ENCODE measurements around the gene LRRN4.
A peak's percentile ranks its signal among the peaks of the same experiment; 100 is the strongest.

Gene LRRN4

DNA sequence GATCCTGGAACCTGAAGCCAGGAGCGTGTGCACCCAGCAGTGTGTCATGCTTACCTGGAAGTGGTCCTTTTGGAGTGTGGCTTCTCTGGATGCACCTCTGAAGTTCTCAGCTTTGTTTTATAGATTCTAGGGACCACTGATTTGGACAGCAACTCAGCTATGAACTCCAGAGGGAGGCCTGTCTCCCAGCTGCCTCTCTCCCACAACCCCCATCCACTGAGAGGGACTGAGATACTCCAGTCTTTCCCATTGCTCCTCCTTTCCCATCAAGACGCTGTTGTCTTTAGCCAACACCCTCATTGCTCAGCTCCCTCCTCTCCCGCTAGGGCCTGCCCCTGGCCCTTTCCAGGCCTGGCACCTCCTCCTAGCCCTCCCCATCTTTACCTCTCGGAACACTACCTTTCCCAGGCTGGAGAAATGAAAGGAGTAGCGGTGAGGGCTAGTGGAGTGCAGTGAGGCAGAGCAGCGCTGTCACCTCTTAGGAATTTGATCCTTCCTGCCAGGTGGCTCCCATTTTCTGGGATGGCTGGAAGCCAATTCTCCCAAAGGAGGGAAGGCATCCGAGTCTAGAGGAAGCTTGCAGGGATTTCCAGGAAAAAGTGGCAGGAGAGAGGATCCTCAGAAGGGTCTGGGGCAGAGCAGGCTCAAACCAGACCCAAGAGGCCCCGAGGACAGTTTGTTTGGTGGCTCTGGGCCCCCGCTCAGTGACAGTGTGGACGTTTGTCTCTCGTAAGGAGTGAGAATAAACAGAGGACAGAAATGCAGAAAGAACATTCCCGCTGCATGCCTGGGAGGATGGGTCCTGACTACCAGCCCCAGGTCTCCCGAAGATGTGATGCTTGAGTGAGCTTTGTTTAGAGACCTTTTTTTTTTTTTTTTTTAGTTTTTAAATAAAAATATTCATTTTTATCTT is at the start of gene LRRN4:
Gene LRRN4, minus strand, starts transcription at position 285 of the 913 bp plus-strand sequence. CDS start 1,261 bp downstream, outside the sequence.
- DNase-seq (ENCODE audit: low read depth), result no peak

DNA sequence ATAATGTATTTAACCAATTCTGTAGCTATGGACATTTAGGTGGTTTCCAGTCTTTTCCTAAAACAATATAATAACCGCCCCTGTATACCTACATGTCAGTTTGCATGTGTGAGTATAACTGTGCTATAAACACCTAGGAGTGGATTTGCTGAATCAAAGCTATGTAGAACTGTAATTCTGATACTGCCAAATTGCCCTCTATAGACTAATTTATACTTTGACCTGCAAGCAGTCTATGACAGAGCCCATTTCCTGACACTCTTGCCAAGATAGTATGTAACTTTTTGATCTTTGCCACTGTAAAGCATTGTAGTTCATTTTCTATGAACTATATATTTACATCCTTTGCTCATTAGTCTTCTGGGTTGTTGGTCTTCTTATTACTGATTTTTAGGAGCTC is 49.4 kb upstream of the LRRN4 start:
- no peak for DNase-seq (ENCODE audit: low read depth)

DNA sequence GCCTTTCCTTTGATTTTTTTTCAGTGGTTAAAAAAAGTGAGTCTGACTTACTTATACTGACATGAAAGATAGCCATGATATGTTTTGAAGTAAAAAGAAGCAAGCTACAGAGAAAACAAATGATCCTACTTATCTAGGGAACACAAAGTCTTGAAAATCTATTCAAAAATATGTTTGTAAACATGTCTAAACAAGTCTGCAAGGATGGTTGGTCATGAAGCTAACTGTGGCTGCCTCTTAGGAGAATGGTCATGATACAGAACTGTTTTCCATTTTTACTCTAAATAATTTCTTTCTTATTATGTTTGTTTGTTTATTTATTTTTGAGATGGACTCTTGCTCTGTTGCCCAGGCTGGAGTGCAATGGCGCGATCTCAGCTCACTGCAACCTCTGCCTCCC is 47.5 kb upstream of the LRRN4 start:
- DNase-seq (ENCODE audit: low read depth), result no peak

DNA sequence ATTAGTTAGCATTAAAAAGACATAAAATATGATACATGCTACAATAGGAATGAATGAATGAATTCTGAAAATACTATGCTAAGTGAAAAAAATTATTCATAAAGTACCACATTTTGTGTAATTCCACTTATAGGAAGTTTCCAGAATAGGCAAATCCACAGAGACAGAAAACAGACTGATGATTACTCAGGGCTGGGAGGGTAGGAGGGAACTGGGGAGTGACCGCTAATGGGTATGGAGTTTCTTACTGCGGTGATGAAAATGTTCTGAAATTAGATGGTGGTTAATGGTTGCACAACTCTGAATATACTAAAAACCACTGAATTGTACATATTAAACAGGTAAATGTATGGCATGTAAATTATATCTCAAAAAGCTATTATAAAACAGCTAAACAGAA is 46.4 kb upstream of the LRRN4 start:
- no peak for DNase-seq (ENCODE audit: low read depth)

DNA sequence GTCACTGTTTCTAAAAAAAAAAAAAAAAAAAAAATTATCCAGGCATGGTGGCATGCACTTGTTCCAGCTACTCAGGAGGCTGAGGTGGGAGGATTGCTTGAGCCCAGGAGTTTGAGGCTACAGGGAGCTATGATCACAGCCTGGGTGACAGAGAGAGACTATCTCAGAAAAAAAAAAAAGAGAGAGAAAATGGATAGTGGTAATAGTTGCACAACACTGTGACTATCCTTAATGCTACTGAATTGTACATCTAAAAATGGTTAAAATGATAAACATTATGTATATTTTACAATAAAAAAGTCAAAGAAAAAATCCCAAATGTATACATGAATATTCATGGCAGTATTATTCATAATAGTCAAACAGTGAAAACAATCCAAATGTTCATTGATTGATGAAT is 46.0 kb upstream of the LRRN4 start:
- DNase-seq (ENCODE audit: low read depth), result no peak

DNA sequence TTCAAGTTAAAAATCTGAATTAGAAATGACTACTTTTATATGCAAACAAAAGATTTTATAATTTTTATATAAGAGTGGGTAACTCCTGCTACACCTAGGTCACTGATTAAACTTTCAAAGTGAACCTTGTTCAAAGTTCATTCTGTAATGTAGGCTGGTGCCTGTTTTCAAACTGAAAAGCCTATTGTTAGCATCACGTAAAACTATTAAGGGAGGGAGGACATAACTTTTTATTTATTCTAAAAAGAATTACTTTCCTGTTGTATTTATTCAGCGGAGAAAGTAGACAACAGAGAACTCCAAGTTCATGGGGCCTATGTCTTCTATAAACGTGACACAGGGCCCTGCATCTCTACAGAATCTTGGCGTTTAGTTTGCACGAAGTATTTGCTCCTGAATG is 41.5 kb upstream of the LRRN4 start:
- DNase-seq (ENCODE audit: low read depth), result no peak

DNA sequence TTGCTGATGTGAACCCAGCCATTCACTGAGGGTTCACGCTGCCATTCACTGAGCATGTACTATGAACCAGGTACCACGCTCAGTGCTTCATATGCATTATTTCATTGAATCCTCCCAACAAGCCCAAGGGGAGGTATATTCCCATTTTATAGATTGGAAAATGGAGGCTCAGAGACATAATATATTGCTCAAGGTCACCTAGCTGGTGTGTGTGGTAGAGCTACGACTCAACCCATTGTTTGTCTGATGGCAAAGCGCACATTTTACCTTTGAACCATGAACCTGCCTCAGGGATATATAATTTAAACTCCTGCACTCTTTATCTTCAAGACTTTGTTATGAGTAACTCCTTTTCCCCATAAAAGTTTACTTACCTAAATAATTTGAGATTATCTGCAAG is 40.7 kb upstream of the LRRN4 start:
- DNase-seq (ENCODE audit: low read depth), result no peak

DNA sequence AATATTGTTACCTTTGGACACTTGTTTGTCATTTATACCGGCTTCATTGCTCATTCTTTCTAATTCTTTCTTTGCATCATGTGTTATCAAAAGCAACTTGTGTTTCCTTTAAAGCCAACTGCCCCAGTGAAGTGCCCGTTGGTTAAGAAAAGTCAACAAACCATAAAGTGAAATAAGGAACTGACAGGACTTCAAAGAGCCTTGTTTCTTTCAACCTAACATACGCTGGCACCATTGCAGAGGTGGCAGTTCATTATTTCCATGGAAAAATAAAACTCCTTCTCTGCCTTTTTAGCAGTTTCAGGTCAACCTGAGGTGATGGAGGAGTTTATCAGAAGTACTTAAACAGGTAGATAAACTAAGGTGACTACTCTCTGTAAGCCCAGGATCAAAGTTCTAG is 40.2 kb upstream of the LRRN4 start:
- DNase-seq (ENCODE audit: low read depth), result no peak

DNA sequence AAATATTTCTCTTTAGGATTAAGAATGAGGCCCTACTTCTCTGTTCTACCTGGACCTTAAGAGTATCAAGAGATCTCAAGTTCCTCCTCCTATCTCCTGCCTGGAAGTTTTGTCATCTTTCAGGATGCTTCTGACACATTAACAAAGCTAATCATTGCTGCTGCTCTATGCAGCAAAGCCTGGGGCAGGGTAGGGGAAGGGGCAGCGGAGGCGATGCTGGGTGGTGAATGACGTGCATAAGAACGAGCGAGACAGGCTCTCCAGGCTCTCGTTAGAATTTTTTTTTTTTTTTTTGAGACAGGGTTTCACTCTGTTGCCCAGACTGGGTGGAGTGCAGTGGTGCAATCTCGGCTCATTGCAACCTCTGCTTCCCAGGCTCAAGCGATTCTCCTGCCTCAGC is 37.8 kb upstream of the LRRN4 start:
- no peak for DNase-seq (ENCODE audit: low read depth)

DNA sequence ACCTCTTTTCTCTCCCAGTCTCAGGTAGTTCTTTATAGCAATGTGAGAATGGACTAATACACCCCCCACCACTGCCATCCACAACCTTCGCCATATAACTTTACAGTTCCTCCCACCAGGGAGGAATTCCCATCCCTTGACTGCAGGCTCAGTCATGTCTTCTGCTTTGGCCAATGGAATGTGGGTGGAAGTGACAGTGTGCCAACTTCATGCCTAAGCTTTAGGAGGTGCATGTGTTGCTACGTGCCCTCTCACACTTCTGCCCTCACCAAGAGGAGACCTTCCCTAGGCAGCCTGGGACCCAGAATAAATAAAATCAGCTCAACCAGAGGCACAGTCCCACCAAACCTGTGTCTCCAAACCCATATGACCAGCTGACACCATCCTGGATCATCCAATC is 33.0 kb upstream of the LRRN4 start:
- DNase-seq (ENCODE audit: low read depth), result no peak

DNA sequence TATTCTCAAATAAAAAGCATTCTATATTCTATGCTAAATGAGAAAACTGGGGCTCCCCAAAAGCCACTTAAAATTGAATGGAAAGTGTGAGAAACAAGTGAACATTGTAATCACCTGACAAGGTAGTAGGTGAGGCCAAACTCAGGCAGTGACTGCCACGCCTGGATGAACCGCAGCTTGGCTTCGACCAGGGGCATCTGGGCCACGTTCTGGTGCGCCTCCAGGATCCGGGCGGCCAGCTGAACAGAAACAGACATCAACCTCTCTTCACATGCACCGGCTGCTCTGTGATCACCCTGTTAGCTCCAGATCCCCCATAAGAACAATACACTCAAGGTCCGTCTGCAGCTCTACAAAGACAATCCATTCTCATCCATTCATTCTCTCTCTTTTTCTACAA is 30.1 kb upstream of the LRRN4 start:
- DNase-seq (ENCODE audit: low read depth), result no peak

DNA sequence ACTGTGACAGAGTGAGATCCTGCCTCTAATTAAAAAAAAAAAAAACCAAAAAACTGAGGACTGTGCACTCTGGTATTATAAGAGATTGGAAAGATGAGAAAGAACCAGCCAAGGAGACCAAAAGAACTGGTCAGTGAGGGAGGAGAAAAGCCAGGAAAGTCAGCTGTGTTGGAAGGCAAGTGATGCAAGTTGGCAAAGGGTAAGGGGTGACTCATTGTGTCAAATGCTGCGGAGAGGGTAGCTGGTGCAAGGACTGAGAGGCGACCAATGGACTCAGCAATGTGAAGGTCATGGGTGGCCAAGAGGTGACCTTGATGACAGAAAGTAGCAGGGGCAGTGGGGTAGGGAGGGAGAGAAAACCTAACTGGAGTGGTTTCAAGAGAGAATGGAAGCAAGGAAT is 27.4 kb upstream of the LRRN4 start:
- DNase-seq (ENCODE audit: low read depth), result peak; percentile 42

DNA sequence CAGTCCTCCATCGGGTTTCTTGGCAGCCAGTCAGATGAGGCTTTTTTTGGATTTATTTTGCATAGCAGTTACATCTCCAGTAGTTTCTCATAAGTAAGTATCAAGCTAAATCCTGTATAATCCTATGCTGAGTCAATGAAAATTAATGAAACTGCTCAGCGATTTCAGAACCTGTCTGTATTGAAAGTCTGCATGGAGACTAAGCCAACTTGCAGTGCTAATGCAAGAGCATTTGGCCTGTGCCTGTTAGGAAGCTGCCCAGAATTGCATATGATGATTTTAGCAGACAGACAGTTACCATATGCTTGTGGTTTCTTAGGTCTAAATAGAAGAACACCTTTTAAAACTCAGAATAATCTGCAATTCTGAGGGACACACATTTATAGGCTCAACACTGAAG is 25.2 kb upstream of the LRRN4 start:
- no peak for DNase-seq (ENCODE audit: low read depth)

DNA sequence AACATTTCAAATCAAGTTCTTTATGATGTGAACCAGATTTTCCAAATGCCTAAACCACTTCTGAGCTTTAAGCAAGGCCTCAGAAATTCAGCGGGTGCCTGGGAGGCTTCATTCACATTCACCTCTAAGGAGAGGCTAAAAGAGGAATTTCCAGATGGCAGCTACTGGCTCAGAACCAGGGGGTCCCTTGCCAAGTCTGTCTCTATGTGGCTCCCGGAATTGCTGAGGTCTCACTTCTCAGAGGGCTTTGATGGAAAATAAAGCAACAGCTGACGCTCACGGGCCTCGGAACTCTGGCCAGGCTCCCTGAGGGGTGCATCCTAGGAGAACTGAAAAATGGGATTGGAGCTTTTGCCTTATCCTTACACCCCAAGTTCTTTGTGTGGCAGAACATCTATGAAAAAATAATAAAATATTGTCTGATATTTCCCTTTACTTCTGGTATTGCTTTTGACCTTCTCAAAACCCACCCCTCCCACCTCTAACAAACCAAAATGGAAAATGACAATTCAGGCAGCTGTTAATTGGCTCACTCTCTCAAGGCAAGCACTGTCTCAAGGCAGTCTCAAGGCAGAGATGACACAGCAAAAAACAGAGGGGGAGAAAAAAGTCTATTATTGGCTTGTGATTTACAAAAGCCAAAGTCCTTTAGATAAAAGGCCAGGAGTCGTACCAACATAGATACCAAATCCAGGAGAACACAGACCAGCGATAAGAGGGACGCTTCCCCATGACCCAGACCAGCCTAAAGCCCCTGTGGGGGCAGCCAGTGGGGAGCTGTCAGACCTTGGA is 21.8 kb upstream of the LRRN4 start:
- no peak for DNase-seq (ENCODE audit: low read depth)

DNA sequence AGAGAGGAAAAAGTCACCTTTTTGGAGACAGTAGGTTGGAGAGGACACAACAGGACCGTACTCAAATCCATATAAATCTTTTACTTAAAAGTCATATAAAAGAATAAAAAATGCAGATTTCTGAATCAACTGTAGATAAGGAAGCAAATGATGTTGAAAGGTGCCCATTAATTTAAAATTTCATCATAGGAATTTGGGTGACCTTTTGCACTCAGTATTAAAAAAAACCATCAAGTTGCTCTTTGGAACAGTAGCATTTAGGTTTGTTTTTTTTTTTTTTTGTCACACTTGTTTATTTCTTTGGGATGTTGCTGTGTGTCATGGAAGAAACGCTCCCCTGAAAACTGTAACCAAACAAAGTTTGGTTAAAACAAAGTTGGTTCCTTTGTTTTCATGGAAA is 20.9 kb upstream of the LRRN4 start:
- DNase-seq (ENCODE audit: low read depth), result no peak

DNA sequence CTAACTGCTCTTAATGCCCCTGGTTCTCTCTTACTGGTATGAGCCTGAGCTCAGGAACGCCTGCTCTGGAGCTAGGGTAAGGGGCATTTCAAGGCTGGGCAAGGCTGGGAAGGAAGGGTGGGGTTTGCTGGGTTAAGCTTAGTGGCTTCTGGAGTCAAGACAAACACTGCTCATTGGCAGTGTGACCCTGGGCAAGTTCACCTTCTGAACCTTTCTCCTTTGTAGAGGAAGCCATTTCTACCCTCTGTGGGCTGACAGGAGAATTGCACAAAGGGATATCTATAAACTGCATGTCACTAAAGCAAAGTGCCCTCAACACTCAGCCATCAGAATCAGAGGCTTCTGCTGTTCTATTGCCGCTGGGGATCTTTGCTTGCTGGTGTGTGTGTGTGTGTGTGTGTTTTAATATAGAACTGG is 20.3 kb upstream of the LRRN4 start:
- no peak for DNase-seq (ENCODE audit: low read depth)

DNA sequence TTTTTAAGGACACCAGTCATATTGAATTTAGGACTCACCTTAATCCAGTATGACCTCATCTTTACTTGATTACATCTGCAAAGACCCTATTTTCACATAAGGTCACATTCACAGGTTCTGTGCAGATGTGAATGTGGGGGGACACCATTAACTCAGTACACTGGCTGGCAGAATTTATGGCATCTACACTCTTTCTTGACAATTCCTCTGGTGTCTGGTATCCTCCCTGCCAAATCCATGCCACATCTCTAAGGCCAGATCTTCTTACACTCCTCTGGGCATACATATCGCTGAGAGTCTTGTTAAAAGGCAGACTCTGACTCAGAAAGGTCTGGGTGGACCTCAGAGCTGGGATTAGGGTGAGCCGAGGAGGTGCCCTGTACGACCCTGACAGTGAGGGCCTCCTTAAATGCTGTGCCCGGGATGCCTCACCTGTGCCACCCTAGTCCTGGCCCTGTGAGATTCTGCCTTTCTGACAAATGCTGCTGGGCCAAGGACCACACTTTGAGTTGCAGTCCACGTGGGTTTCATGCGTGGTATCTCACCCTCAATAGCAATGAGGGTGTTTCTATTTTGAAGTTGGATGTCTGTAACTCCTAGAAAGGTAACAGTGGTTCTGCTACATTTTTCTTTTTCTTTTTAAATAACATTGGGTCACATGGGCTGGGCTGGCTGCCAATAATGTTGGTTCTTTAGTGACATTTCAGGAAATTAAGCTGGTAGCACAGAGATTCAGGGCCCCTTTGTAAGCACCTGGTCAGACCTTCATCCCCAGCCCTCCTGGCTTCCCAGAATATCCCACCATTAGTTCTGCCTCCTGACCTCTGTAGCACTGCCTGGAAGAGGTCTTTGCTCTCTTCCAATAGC is 17.2 kb upstream of the LRRN4 start:
- DNase-seq (ENCODE audit: low read depth), result no peak

DNA sequence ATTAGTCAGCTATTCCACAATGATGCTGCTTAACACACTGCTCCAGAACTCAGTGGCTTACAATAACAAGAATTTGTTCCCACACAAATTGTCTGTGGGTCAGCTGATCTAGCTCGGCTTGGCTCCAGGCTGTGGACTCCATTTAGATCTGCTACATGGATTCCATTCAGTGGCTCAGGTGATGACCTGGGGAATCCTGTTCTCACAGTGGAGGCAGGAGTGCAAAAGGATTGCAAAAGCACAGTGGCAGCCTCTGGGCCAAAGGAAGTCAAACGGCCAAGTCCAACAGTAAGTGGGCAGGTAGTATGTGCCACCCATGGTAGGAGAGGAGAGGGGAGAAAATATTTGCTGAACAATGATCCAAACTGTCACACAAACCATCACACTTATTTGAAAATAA is 15.8 kb upstream of the LRRN4 start:
- no peak for DNase-seq (ENCODE audit: low read depth)

DNA sequence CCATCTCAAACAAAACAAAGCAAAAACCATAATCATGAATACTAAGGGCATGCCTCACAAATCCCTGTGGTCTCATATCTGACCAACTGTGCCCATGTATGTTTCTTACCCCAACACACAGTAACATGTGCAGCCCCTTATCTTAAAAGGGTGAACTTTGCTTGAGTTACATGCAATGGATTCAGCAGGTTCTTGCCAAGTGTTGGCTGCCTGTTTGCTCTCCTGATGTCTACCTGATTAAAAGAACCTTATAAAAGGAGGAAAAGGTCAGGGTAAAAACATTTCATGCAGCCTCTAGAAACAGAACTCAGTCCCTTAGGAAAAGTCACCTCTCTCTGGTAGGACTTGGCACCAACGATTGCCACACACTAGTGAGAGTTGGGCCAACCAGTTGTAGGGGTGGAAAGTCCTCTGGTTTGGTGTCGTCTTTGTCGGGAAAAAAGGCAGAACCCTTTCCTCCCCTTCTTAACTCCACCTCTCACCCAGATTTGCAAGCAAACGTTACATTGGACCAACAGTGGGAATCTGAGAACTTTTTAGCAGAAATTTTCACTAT is 14.0 kb upstream of the LRRN4 start:
- no peak for DNase-seq (ENCODE audit: low read depth)

DNA sequence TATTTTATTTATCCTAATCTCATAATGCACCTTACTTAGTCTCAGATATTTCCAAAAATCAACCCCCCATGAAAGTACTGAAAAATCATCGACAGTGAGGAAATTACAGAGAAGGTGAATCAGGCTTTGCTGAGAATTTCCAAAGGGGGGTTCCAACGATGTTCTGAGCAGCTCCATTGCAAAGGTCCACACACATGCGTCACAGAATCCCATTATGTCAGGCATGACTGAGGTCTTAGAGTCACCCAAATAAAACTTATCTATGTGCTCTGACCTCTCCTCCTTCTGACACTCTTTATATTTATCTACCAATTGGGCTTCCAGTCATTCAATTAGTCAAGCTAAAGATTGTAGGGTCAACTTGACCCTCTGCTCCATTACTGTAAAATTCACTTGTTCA is 12.7 kb upstream of the LRRN4 start:
- DNase-seq (ENCODE audit: low read depth), result no peak

DNA sequence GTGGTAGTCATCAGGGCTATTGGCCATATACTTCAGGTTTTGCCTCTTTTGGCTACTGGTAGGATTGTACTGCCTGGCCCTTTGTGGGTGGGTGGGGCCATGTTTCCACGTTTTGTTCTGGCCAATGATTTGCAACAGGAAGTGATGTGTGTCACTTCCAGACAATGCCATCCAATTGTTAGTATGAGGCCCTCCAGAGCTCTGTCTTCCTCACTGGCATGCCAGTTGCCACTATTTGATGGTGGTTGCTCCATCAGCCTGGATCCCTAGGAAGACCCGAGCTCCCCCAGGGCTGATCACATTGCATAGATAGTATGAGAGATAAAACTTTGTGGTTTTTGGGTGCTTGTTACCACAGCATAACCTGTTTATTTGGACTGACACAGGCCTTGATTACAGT is 7.7 kb upstream of the LRRN4 start:
- no peak for DNase-seq (ENCODE audit: low read depth)

DNA sequence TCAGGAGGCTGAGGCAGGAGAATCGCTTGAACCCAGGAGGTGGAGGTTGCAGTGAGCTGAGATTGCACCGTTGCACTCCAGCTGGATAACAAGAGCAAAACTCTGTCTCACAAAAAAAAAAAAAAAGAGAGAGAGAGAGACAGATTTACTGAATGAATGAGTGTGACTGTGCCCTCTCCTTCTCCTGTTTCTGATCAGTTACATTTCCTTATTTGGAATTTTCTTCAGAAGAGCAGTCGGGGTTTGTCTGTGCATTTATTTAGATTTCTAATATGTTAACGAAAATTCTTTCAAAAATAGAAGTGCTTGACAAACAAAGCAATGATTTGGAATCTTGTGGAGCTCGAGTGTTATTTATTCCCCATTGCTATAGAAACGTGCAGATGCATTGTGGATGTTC is 6.4 kb upstream of the LRRN4 start:
- DNase-seq (ENCODE audit: low read depth), result no peak

All from fibroblast of the conjunctiva (primary cell).